M059J (cell line): ENCODE data around the gene SEPTIN8. TPM values are rescaled to one million over a fixed set of nuclear protein-coding genes. Genes with fewer than 3 reads are reported as not detected.

Experiments used
- DNase-seq: peaks from one replicate; pipeline ENCODE4 v3.0.0-alpha.2; 2012; ENCODE audit warnings: low read depth
- total RNA-seq: library from RNA; depleted of rRNA; stranded (reverse); fragments of >200 nt; shearing (Covaris generic); gene quantifications from 2 replicates; pipeline ENCODE4 v1.2.3, GENCODE V29; 2014

Gene SEPTIN8
- total RNA-seq, 1 experiment from 2014 or later: 41.7 TPM

DNA sequence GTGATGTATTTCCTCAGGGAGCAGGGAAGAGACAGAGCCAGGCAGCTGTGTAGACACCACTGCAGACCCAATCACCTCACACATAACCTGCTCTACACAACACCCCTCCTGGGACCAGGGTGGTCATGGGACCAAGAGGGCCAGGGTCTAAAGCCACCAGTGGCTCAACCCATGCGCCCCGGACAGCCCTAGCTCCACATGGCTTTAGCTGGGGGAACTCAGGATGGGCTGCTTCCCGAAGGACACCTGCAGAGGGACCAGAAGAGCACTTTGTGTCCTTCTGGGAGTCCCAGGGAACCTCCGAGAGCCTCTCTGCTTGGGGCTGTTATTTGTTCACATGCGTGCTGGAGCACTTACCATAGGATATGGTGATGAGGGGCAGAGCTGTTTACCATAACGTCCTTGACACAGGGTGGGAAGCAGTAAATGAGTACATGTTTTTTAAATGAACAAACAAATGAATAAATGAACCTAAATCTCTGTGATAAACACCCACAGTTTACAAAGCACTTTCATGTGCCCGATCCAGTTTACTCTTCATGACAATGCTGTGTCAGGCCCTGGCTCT lies 12.3 kb downstream of the SEPTIN8 start:
- no peak for DNase-seq

DNA sequence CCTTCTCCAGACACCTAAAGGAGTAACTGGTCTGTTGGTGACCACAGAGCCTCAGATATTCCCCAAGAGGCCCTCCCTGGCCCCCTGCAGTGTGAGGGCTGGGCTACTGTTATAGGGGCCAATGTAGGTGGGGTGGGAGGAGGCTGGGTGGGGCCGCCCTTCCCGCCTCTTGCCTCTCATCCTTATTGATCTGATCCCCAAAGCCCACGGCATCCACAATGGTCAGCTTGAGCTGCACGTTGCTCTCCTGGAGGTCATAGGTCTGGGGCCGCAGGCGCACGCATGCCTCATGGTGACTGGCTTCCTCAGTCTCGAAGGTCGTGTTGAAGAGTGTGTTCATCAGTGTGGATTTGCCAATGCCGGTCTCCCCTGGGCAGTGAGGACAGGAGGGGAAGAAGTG lies 13.0 kb downstream of the SEPTIN8 start:
- DNase-seq: no peak

DNA sequence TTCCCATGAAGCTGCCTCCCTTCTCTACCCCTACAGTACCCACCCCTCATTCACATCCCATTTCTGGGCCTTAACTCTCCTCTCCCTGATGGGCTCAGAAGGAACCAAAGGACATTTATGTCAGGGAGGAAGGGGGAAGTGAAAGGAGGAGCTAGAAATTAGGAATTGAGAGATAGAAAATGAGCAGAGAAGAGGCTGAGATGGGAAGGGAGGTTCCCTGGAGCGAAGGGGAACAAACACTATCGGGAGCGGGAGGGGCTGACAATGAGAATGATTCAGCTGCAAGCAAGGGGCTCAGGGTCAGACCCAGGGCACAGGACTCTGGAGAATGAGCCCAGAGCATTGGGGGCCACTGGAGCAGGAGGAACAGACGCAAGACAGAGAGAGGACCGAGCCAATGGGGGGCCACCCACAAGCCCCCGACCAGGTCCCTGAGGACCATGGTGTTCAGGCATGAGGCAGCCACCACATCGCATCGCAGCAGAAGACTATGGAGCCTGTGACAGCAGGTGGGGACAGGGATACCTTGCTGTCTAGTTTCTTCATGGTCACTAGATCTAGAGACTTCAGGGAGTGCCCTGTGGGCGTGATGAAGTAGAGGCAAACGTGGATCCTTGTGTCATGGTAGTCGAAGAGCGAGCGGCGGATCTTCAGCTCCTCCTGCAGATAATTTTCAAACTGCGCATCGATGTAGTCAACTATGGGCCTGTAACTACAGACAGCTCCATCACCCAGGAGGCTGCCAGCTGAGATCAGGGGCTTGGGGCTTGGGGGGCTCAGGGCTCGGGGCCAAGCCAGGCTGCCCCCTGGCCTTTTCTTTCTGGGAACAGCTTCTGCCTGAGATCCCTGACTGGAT lies 13.6 kb downstream of the SEPTIN8 start:
- DNase-seq: no peak

- DNase-seq: no peak
Observed at GRCh38 chr5:132762246-132763000, 14.6 kb downstream of the SEPTIN8 start.

- no peak for DNase-seq
Observed at GRCh38 chr5:132761321-132762240, 15.5 kb downstream of the SEPTIN8 start.

- DNase-seq: no peak
Observed at GRCh38 chr5:132760601-132761317, 16.3 kb downstream of the SEPTIN8 start.

GRCh38 chr5:132760049-132760420 lies 17.0 kb downstream of the SEPTIN8 start:
- DNase-seq: no peak

DNA sequence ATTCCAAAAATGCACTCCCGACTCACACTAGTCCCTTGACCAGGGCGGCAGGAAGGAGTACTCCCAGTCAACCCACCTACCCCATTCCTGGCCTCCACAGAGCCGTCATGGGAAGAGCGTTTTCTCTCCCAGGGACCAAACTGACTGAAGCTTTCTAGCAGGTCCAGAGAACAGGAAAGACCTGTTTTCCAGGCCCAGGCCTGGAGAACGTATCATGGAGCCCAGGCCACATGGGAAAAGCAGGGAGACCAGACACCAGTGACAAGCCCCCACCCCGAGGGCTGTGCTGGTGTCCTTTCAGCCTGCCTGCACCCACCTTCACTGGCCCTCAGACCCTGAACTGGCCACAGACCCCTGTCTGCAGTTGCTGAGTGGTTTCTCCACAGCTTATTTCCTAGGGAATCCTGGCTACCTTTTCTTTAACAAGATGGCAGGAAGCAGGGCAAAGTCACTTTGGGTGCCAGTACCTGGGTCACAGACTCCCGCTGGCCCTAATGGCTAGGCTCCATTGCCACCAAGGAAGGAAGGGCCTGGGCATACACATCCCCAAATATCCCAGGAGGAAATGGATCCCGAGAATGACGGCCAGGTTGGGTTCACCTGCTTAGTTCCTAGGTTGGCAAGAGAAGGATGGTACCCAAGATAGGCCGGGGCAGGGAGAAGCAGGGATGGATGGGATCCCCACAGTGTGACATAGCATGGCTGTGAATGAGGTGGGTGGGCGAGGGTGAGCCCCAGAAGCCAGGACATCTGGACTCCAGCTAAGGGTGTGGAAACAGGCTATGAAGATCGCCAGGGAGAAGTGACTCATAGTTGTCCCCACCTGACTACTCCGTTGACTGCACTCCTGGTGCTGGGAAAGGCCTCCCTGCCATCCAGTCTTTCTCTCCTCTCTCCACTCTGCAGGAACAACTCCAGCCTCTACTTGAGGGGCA lies 17.7 kb downstream of the SEPTIN8 start:
- DNase-seq: no peak

DNA sequence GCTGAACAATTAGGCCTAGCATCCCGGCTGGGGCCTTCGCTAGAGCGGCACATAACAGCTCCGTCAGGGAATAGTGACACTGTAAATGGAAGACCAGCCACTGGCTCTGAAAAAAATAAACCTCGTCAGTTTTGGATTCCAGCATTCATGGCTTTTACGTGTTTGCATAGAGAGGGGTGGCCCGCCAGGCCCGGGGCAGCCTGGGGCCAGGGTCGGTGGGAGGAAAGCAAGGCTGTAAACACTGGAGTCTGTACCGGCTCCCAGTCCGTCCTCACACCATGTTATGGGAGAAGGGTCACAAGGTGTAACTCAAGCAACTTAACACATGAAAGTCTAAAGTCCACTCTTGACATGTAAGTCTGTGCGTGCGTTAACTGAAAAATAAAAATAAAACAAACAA lies 18.6 kb downstream of the SEPTIN8 start:
- DNase-seq: no peak

DNA sequence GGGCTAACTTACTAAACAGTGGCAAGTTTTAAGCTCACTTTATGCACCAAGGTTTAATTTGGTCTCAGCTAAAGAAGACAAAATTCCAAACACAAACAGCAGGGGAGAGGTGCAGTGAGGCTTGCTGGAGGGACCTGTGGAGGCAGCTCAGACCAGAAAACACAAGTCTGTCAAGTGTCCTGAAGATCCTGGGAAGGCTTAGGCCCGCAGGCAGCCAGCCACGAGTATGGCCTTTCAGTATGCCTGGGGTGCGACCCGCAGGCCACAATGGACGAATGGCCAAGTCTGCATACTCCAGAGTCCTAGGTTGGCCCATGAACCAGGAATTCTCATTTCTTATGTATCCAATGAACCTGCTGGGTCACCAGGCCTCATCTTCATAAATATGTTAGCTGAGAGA lies 20.5 kb downstream of the SEPTIN8 start:
- DNase-seq: no peak

DNA sequence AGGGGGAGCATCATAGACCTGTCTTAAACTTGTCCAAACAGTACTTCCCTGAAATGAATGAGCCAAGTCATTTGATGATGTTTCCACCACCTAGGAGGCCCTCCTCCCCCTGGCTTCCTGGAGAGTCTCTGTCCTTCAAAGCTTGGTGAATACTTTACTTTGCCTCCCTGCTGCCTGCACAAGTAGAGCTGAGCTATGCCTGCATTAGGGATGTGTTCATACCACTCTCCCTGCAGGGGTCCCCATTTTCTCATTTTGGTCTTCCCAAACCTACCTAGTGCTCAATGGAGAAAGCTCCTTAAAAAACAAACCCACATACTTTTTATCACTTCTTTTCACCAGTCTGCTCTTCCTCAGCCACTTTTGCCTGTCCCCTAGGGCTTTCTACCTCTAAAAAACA lies 22.1 kb downstream of the SEPTIN8 start:
- DNase-seq: peak; percentile 32

GRCh38 chr5:132754111-132754510 lies 22.9 kb downstream of the SEPTIN8 start:
- no peak for DNase-seq

DNA sequence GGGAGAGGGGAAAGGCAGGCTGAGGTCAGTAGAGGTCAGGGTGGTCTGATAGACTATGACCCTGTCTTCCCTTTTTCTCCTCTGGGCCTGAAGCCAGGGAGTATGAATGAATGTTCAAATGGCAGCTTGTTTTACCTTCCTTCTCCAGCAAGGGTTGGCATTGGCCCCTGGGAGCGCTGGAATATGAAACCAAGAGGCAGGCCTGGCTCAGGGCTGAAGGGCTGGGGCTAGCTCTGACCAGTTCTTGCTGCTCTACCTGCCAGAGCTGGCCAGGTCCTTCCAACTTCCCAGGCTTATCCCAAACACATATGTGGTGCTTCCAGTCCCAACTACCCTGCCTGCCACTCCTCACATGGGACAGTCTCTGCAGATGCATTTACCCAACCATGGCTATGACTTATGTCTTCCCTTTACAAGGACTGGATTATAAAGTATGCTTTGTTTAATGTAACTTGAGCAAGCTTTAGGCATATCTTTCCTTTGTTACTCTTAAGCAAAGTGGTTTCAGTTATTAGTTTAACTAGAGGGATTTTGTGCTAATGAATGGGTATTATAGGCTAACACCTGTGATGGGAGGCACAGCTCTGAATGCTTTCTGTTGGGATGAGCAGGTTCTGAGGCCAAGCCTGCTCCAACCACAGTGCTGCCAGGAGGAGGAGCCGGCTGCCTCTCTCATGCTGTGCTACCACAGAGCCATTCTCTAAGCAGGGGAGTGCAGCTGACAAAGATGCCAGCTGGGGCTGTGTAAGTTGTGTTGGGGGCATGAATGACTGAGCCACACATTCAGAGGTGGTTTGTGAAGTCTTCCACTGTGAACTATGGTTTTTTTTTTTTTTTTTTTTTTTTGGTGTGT lies 23.7 kb downstream of the SEPTIN8 start:
- DNase-seq: peak; percentile 15

DNA sequence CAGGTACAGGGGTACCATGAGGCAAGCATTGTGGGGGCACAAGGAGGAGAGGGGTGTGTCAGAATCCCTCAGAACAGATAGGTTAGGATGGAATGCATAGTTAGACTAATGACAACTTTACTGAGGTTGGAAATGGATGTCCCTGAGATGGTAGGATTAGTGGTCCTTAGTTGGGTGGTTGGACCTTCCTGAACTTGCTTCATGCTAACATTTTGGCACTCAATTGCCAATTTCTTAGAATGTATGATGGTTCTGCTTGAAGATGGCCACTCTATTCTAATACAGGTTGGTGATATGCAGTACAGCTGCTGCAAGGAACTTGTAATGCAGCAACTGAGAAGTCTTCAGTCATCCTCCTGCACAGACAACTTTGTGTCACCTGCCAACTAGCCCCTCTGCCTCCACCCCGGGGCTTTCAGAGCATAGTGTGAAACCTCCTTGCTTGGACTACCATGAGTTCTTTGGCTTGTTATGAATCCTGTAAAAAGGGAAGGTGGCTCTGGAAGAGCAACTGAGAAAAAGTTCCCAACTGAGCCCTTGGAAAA lies 24.4 kb downstream of the SEPTIN8 start:
- DNase-seq: no peak

GRCh38 chr5:132751971-132752580 lies 25.0 kb downstream of the SEPTIN8 start:
- DNase-seq: no peak

GRCh38 chr5:132751444-132751843 lies 25.6 kb downstream of the SEPTIN8 start:
- DNase-seq: no peak

DNA sequence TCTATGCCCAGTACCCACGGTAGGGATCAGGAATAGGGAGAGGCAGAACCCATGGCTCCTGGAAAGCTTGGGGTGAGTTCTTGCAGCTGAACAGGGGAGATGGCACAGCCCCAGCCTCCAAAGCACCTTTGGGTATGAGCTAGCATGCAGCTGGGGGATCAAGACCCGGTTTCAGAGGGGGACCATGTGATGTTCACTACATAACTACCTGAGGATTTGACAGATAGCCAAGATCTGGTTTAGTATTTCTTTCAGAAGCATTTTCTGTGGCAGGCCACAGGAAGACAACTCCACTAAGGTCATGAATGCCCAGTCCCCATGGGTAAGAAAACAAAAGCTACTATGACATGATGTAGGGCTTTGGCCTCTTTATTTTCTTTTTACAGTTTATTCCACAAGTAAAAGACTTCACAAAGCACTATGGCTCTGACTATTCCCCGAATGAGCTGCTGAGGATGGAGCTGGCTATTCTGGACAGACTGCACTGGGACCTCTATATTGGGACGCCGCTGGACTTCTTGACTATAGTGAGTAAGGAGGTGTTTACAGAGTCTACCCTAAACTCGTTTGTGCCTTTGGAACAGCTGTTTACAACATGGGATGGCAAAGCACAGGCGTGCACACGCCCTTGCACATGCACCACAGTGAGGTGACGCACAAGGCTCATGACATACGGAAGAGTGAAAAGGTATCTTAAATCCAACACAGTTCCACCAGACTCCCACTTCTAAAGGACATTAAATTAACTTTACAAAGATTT lies 26.4 kb downstream of the SEPTIN8 start:
- no peak for DNase-seq
